ENCODE results near the gene TBC1D14.
A peak's percentile ranks its signal among the peaks of the same experiment; 100 is the strongest.

TBC1D14 gene

GRCh38 chr4:7070729-7071511 is 161.3 kb downstream of the TBC1D14 start:
- Histone ChIP-seq H3K27ac (no peak overlapping the region), H3K4me3 (ENCODE audit: low read depth, low read length) (no peak overlapping the region), H3K27me3 (replicated peaks) (no peaks in the 10 kb centered on the region), H3K36me3 (replicated peaks) (no peaks in the 10 kb centered on the region)
- TF ChIP-seq CTCF (IDR thresholded peaks at IDR 0.05; ENCODE audit: low read depth, low read length, missing control alignments), result peak; percentile 100
- peak; percentile 52 for DNase-seq
- in situ Hi-C loops (cut with HindIII; ENCODE audit: low pct_ligation_motif_present, low sequenced_read_pairs), result no loop called here

GRCh38 chr4:7073059-7073458 is 163.4 kb downstream of the TBC1D14 start:
- Histone ChIP-seq H3K4me3 (ENCODE audit: low read depth, low read length) (no peak overlapping the region), H3K27ac (no peak overlapping the region), H3K27me3 (replicated peaks) (no peaks in the 10 kb centered on the region), H3K36me3 (replicated peaks) (no peaks in the 10 kb centered on the region)
- TF ChIP-seq CTCF (IDR thresholded peaks at IDR 0.05; ENCODE audit: low read depth, low read length, missing control alignments), result no peak
- in situ Hi-C loops (cut with HindIII; ENCODE audit: low pct_ligation_motif_present, low sequenced_read_pairs), result no loop called here
- no peak for DNase-seq

GRCh38 chr4:7073526-7074390 is 164.1 kb downstream of the TBC1D14 start:
- in situ Hi-C loops (cut with HindIII; ENCODE audit: low pct_ligation_motif_present, low sequenced_read_pairs), result no loop called here
- Histone ChIP-seq H3K4me3 (ENCODE audit: low read depth, low read length) (no peak overlapping the region), H3K36me3 (replicated peaks) (no peaks in the 10 kb centered on the region), H3K27me3 (replicated peaks) (no peaks in the 10 kb centered on the region), H3K27ac (no peak overlapping the region)
- peak; percentile 62 for DNase-seq
- TF ChIP-seq CTCF (IDR thresholded peaks at IDR 0.05; ENCODE audit: low read depth, low read length, missing control alignments), result no peak

GRCh38 chr4:7074426-7074825 is 164.8 kb downstream of the TBC1D14 start:
- no peaks in the 10 kb centered on the region for H3K36me3 ChIP-seq (replicated peaks)
- no peaks in the 10 kb centered on the region for H3K27me3 ChIP-seq (replicated peaks)
- H3K27ac ChIP-seq, result no peak overlapping the region
- no peak for DNase-seq
- no peak overlapping the region for H3K4me3 ChIP-seq (ENCODE audit: low read depth, low read length)
- TF ChIP-seq CTCF (IDR thresholded peaks at IDR 0.05; ENCODE audit: low read depth, low read length, missing control alignments), result no peak
- in situ Hi-C loops (cut with HindIII; ENCODE audit: low pct_ligation_motif_present, low sequenced_read_pairs), result no loop called here

- no peak for DNase-seq
- Histone ChIP-seq H3K4me3 (ENCODE audit: low read depth, low read length) (no peak overlapping the region), H3K27ac (no peak overlapping the region), H3K36me3 (replicated peaks) (no peaks in the 10 kb centered on the region), H3K27me3 (replicated peaks) (no peaks in the 10 kb centered on the region)
- in situ Hi-C loops (cut with HindIII; ENCODE audit: low pct_ligation_motif_present, low sequenced_read_pairs), result no loop called here
- TF ChIP-seq CTCF (IDR thresholded peaks at IDR 0.05; ENCODE audit: low read depth, low read length, missing control alignments), result no peak
Measured at GRCh38 chr4:7075962-7076695, 166.5 kb downstream of the TBC1D14 start.
